Stomach (tissue), 9 donors: ENCODE results near the gene FRMPD4. TPM values are rescaled to one million over a fixed set of nuclear protein-coding genes. Genes with fewer than 3 reads are reported as not detected.
A peak's percentile ranks its signal among the peaks of the same experiment; 100 is the strongest.

Source experiments
- DNase-seq, 2 donors: peaks; one replicate each; pipeline versions ENCODE4 v3.0.0 to v3.0.0-alpha.2; 2013 to 2019
- H3K27ac ChIP-seq, 5 donors: fragments of 200-600 bp in 4 of 5; sonication (generic) in 4 of 5; one replicate each; pipeline ENCODE4 v1.5.1; 2013 to 2019; ENCODE audit warnings: mild to moderate bottlenecking in 1 of 5, moderate library complexity in 1 of 5
- H3K27me3 ChIP-seq, 3 donors: fragments of 200-600 bp; sonication (generic); one replicate each; pipeline ENCODE4 v1.5.1; 2017 to 2019; ENCODE audit warnings: mixed run types in 1 of 3
- H3K36me3 ChIP-seq, 4 donors: fragments of 200-600 bp; sonication (generic); 1 replicate in 3 of 4; 2 replicates in 1 of 4; pipeline ENCODE4 v1.5.1; 2016 to 2019
- H3K4me1 ChIP-seq, 4 donors: fragments of 200-600 bp; sonication (generic); one replicate each; pipeline ENCODE4 v1.5.1; 2016 to 2019
- H3K4me3 ChIP-seq, 4 donors: fragments of 200-600 bp; sonication (generic) in 3 of 4; one replicate each; pipeline ENCODE4 v1.5.1; 2016 to 2019; ENCODE audit warnings: mild to moderate bottlenecking in 1 of 4
- H3K9me3 ChIP-seq, 4 donors: fragments of 200-600 bp; sonication (generic); one replicate each; pipeline ENCODE4 v1.5.1; 2016 to 2019
- CTCF ChIP-seq, 7 experiments: fragments of 450-650 bp in 4 of 7; fragments of 200-600 bp in 3 of 7; sonication (generic) in 3 of 7; IDR thresholded peaks; one replicate each; pipeline ENCODE4 v1.5.1; 2016 to 2019; ENCODE audit warnings: antibody characterized with exemption in 7 of 7, control low read depth in 2 of 7, mild to moderate bottlenecking in 1 of 7
- EP300 ChIP-seq: sonication (generic); formaldehyde crosslinking; IDR thresholded peaks from one replicate; pipeline ENCODE4 v1.6.1; 2017; ENCODE audit warnings: antibody characterized with exemption
- POLR2A ChIP-seq, 4 donors: fragments of 450-650 bp; IDR thresholded peaks; one replicate each; pipeline ENCODE4 v1.6.1; 2016; ENCODE audit warnings: antibody characterized with exemption in 4 of 4, control low read depth in 2 of 4, mild to moderate bottlenecking in 1 of 4, moderate library complexity in 1 of 4
- POLR2AphosphoS5 ChIP-seq, 3 donors: sonication (generic); formaldehyde crosslinking; IDR thresholded peaks; one replicate each; pipeline ENCODE4 v1.6.1; 2016; ENCODE audit warnings: antibody characterized with exemption in 3 of 3
- WGBS, 5 donors: extraction: QIAGEN DNeasy Blood & Tissue Kit in 3 of 5; methylation state at CpG; one replicate each; pipeline versions ENCODE4 v1.1.5 to v1.1.7; 2013 to 2018; 5-methylcytosine and 5-hydroxymethylcytosine counted together
- intact Hi-C: fragments of 100-400 bp; cut with DNase I; formaldehyde crosslinking; loops from one replicate; pipeline ENCODE4 v1.15.1; 2023; ENCODE audit warnings: low total_unique reads
- polyA plus RNA-seq, 3 donors: library from polyadenylated mRNA; stranded (reverse); fragments of 200-250 nt; gene quantifications; one replicate each; pipeline ENCODE4 v1.2.3, GENCODE V29; 2013
- total RNA-seq, 5 donors: library from RNA; depleted of rRNA; stranded (reverse); fragments of >200 nt; gene quantifications; one replicate each; pipeline versions ENCODE4 v1.1.0 to v1.2.3, GENCODE V29; 2014 to 2016
- donor health status: healthy with polysubstance abuse.
- donor health status: Bipolar disorder and iron deficiency.
- donor health status: healthy.

Gene FRMPD4
- total and polyA plus RNA-seq, 8 donors: 0.03 to 2.6 (median 0.55) TPM; not detected in 5

GRCh38 chrX:12548341-12548740, 410.1 kb downstream of the FRMPD4 start:
- Histone ChIP-seq H3K27ac (no peak overlapping the region), H3K4me3 (no peak overlapping the region), H3K4me1 (no peaks in the 10 kb centered on the region), H3K9me3 (no peaks in the 10 kb centered on the region), H3K36me3 (no peaks in the 10 kb centered on the region), H3K27me3 (no peaks in the 10 kb centered on the region)
- no peak for DNase-seq
- 53 to 87% (median 71%) methylated on average over 3 of the region's 3 CpGs for WGBS, 5 donors
- no peak for TF ChIP-seq POLR2AphosphoS5 (IDR thresholded peaks at IDR 0.05)
- no peak for TF ChIP-seq EP300
- TF ChIP-seq POLR2A (IDR thresholded peaks at IDR 0.05): no peak
- TF ChIP-seq CTCF (IDR thresholded peaks at IDR 0.05): no peak
- intact Hi-C loops: no loop called here

GRCh38 chrX:12548746-12549145, 410.5 kb downstream of the FRMPD4 start:
- TF ChIP-seq CTCF (IDR thresholded peaks at IDR 0.05): no peak
- TF ChIP-seq POLR2AphosphoS5 (IDR thresholded peaks at IDR 0.05): no peak
- TF ChIP-seq POLR2A (IDR thresholded peaks at IDR 0.05): no peak
- TF ChIP-seq EP300: no peak
- no peak overlapping the region for H3K27ac ChIP-seq
- H3K4me3 ChIP-seq: no peak overlapping the region
- no peaks in the 10 kb centered on the region for H3K4me1 ChIP-seq
- no peaks in the 10 kb centered on the region for H3K36me3 ChIP-seq
- H3K27me3 ChIP-seq: no peaks in the 10 kb centered on the region
- 0 to 14% (median 6%) methylated on average over 1 of the region's 1 CpG for WGBS, 5 donors
- intact Hi-C loops: no loop called here
- H3K9me3 ChIP-seq: no peaks in the 10 kb centered on the region
- DNase-seq: peak in 1 of 2 donors; percentile 39

- Histone ChIP-seq H3K4me1 (no peaks in the 10 kb centered on the region), H3K36me3 (no peaks in the 10 kb centered on the region), H3K27ac (no peak overlapping the region), H3K27me3 (no peaks in the 10 kb centered on the region), H3K9me3 (no peaks in the 10 kb centered on the region), H3K4me3 (no peak overlapping the region)
- intact Hi-C loops: no loop called here
- no peak for DNase-seq
- TF ChIP-seq POLR2AphosphoS5 (IDR thresholded peaks at IDR 0.05): no peak
- TF ChIP-seq EP300: no peak
- no peak for TF ChIP-seq POLR2A (IDR thresholded peaks at IDR 0.05)
- no peak for TF ChIP-seq CTCF (IDR thresholded peaks at IDR 0.05)
Observed at GRCh38 chrX:12554206-12554605, 415.9 kb downstream of the FRMPD4 start.

DNA sequence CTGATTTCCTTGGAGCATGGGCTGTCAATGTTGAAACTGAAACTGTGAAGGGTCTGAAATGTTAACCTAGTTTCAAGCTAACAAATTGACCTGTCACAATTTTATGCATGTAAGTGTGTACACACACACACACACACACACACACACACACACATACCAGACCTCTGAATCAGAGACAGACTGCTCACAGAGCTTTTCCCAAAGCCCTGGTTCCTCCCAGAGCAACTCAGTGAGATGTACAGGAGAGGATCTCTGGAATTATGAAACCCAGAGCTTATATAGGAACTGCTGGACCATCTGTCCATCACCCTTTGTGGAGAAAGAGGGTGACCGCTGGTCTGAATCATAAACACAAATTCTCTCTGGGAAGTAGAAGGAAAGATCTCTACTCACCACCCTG, 424.8 kb downstream of the FRMPD4 start:
- Histone ChIP-seq H3K36me3 (no peaks in the 10 kb centered on the region), H3K27ac (no peak overlapping the region), H3K4me1 (no peaks in the 10 kb centered on the region), H3K4me3 (no peak overlapping the region), H3K9me3 (no peaks in the 10 kb centered on the region), H3K27me3 (no peaks in the 10 kb centered on the region)
- intact Hi-C loops: no loop called here
- no peak for TF ChIP-seq EP300
- no peak for TF ChIP-seq POLR2AphosphoS5 (IDR thresholded peaks at IDR 0.05)
- TF ChIP-seq CTCF (IDR thresholded peaks at IDR 0.05): no peak
- no peak for TF ChIP-seq POLR2A (IDR thresholded peaks at IDR 0.05)
- 47 to 92% (median 60%) methylated on average over 1 of the region's 1 CpG for WGBS, 5 donors
- DNase-seq: no peak
